ENCODE measurements around the gene ZNF226.

DNA sequence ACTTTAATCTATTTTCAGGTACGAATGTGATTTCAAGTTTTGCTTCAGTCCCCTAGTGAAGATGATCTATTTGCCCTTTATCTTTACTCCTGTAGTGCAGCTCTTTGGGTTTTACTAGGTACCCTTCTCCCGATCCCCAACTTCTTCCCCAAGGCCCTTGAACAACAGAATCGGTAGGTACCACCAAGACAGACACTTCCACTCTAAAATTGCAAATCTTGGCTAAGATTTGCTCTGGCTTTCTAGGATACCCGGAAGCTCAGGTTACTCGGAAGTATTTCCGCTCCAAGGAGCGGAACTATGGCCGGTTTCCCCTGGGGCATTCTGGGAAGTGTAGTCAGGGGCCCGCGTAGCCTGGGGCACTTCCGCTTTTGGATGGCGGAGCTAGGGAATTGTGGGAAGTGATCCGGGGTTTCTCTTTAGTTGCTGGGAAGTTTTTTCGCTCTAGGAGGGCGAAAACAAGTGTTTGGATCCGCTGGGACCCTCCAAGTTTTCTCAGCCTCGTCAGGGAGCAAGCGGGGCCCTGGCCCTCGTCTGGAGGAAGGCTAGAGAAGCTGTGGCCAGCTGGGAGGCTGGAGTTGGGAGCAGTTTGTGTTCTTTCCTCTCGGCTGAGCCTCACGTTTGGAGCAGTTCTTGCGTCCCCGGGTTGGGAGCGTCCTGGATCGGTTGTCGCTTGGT is 42.4 kb downstream of the ZNF226 start:
- TF ChIP-seq GLIS3 (CRISPR knock-in tag; IDR thresholded peaks at IDR 0.05) (no peak), RARB (CRISPR knock-in tag; IDR thresholded peaks at IDR 0.05) (no peak), ZC3H10 (CRISPR knock-in tag; IDR thresholded peaks at IDR 0.05) (no peak)
- TF ChIP-seq, protein P1, sequence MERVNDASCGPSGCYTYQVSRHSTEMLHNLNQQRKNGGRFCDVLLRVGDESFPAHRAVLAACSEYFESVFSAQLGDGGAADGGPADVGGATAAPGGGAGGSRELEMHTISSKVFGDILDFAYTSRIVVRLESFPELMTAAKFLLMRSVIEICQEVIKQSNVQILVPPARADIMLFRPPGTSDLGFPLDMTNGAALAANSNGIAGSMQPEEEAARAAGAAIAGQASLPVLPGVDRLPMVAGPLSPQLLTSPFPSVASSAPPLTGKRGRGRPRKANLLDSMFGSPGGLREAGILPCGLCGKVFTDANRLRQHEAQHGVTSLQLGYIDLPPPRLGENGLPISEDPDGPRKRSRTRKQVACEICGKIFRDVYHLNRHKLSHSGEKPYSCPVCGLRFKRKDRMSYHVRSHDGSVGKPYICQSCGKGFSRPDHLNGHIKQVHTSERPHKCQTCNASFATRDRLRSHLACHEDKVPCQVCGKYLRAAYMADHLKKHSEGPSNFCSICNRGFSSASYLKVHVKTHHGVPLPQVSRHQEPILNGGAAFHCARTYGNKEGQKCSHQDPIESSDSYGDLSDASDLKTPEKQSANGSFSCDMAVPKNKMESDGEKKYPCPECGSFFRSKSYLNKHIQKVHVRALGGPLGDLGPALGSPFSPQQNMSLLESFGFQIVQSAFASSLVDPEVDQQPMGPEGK (CRISPR knock-in tag; IDR thresholded peaks at IDR 0.05; ENCODE audit: borderline replicate concordance) = no peak
